Activated naive CD8-positive, alpha-beta T cell (primary cell): ENCODE data around the gene CLTC.

Source experiments
- H3K27ac Mint-ChIP-seq: one replicate; pipeline ENCODE4 v1.8.0; 2021; ENCODE audit warnings: mixed read lengths
- H3K27me3 Mint-ChIP-seq: one replicate; pipeline ENCODE4 v1.8.0; 2021; ENCODE audit warnings: mixed read lengths
- H3K36me3 Mint-ChIP-seq: one replicate; pipeline ENCODE4 v1.8.0; 2021; ENCODE audit warnings: mixed read lengths
- H3K4me1 Mint-ChIP-seq: one replicate; pipeline ENCODE4 v1.8.0; 2021; ENCODE audit warnings: low read depth, mixed read lengths
- H3K4me3 Mint-ChIP-seq: one replicate; pipeline ENCODE4 v1.8.0; 2021; ENCODE audit warnings: mild to moderate bottlenecking, mixed read lengths
- H3K9me3 Mint-ChIP-seq: one replicate; pipeline ENCODE4 v1.8.0; 2021; ENCODE audit warnings: low read depth, mixed read lengths

The CLTC gene

DNA sequence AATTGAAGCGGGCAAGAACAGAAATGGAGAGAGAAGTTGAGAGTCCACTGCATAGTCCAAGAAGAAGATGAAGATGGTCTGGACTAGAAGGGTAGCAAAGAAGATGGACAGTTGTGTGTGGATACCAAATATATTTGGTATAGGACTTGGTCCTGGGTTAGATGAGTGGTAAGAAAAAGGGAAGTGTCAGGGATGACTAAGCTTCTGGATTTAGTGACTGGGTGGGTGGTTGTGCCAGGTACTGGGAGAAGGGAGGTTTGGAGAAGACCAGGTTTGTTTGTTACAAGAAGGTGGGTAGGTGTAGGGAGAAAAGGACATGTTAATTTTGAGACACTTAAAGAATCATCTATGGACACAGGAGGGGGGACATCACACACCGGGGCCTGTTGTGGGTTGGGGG lies 93.2 kb downstream of the CLTC start:
- Mint-ChIP-seq H3K27me3 (no peaks in the 10 kb centered on the region), H3K27ac (peak overlapping the region; percentile 24), H3K4me3 (no peak overlapping the region), H3K9me3 (no peaks in the 10 kb centered on the region), H3K36me3 (peaks cover 4% of the 10 kb centered on the region), H3K4me1 (peaks cover 47% of the 10 kb centered on the region)

DNA sequence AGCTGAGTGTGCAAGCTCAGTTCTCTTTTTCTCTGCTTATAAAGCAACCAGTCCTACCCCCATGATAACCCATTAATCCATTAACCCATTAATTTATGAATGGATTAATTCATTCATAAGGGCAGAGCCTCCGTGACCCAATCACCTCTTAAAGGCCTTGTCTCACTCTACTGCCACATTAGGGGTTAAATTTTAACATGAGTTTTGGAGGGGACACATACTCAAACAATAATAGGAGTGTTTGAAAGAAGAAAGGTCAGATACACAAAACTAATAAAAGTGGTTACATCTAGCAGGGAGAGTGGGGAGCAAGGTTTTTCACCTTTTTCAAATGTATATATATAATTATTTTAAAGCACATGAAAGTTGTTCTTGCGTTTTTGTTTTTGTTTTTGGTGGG lies 94.6 kb downstream of the CLTC start:
- peaks cover 43% of the 10 kb centered on the region for H3K4me1 Mint-ChIP-seq
- H3K36me3 Mint-ChIP-seq, result peaks cover 4% of the 10 kb centered on the region
- H3K4me3 Mint-ChIP-seq, result no peak overlapping the region
- no peak overlapping the region for H3K27ac Mint-ChIP-seq
- no peaks in the 10 kb centered on the region for H3K9me3 Mint-ChIP-seq
- H3K27me3 Mint-ChIP-seq, result no peaks in the 10 kb centered on the region

DNA sequence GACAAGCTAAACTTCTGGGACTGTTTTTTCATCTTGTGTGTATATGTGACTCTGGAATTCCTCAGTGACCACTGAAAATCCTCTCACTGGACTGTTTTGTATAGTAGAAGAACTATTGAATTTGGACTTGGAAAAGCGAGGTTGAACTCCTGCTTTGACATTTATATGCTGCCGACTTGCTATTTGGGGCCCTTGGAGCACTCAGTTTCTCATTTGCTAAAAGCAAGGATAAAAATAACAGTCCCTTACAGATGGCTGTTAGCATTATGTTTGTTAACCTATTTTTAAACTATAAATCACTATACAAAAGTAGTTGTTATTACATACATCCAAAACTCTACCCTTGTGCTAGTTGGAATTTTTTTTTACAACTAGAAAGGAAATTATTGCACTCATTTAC lies 96.7 kb downstream of the CLTC start:
- Mint-ChIP-seq H3K9me3 (no peaks in the 10 kb centered on the region), H3K36me3 (peaks cover 4% of the 10 kb centered on the region), H3K4me1 (peaks cover 32% of the 10 kb centered on the region), H3K27me3 (no peaks in the 10 kb centered on the region), H3K27ac (no peak overlapping the region), H3K4me3 (no peak overlapping the region)

DNA sequence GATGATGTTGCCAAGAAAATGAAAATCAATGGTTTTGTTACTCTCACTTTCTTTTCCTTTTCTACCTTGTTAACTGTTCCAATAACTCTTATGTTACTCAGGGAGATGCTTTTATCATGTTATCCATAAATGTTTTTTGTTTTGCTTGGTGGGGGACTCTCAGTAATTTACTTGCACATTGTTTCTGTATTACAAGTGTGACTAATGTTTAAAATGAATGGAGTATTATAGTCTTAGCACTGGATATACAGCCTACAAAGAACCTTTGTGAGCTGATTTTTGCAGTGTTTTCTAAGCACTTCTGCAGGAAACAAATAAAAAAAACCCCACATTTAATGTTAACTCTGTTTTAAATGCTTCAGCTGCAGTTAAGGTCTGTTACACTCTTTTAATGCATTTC lies 99.8 kb downstream of the CLTC start:
- no peaks in the 10 kb centered on the region for H3K27me3 Mint-ChIP-seq
- no peak overlapping the region for H3K27ac Mint-ChIP-seq
- peaks cover 31% of the 10 kb centered on the region for H3K4me1 Mint-ChIP-seq
- H3K9me3 Mint-ChIP-seq, result no peaks in the 10 kb centered on the region
- peaks cover 5% of the 10 kb centered on the region for H3K36me3 Mint-ChIP-seq
- no peak overlapping the region for H3K4me3 Mint-ChIP-seq

DNA sequence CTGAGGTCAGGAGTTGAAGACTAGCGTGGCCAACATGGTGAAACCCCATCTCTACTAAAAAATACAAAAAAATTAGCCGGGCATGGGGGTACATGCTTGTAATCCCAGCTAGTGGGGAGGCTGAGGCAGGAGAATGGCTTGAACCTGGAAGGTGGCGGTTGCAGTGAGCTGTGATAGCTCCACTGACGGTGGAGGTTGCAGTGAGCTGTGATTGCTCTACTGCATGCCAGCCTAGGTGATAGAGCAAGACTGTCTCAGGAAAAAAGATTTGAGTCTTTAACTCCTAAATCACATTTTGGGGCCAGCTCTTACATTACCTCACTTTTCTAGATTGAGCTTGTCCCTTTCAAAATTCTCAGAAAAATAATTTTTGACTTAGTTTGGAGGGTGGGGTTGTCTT lies 102.9 kb downstream of the CLTC start:
- no peaks in the 10 kb centered on the region for H3K9me3 Mint-ChIP-seq
- H3K36me3 Mint-ChIP-seq, result peaks cover 5% of the 10 kb centered on the region
- no peak overlapping the region for H3K27ac Mint-ChIP-seq
- no peak overlapping the region for H3K4me3 Mint-ChIP-seq
- no peaks in the 10 kb centered on the region for H3K27me3 Mint-ChIP-seq
- peaks cover 28% of the 10 kb centered on the region for H3K4me1 Mint-ChIP-seq

DNA sequence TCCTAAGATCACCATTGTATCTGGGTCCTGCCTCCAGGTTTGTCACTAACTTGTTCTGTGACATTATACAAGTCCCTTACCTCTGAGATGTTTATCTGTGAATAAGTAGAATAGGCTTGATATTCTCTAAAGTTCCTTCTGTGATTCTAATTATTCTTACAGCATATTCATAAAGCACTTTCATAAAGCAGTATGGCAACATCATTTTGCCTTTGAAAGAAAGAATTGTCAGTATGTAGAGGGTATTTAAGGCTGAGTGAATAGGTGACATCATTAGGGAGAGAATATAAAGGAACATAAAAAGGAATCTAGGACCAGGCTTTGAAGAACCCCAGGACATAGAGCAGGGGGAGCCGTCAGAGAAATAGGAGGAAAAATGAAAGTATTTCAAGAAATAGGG lies 103.3 kb downstream of the CLTC start:
- Mint-ChIP-seq H3K27ac (no peak overlapping the region), H3K4me1 (peaks cover 28% of the 10 kb centered on the region), H3K36me3 (peaks cover 5% of the 10 kb centered on the region)

DNA sequence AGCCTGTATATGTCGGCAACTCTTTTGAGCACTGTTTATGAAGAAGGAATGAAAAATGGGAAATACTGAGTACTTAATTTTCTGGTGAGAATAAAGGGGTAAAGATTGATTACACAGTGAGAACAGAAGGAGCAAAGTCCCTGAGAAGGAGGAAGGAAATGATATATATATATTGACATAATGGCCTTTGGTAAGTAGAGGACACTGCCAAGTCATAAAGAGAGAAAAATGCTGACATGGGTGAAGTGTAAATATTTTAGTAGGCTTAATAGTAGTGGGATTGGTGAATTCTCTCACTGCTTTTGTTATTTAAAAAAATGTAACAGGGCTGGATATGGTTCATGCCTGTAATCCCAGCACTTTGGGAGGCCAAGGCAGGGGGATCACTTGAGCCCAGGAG lies 103.9 kb downstream of the CLTC start:
- H3K4me3 Mint-ChIP-seq, result no peak overlapping the region
- H3K36me3 Mint-ChIP-seq, result peaks cover 5% of the 10 kb centered on the region
- peaks cover 28% of the 10 kb centered on the region for H3K4me1 Mint-ChIP-seq
- H3K9me3 Mint-ChIP-seq, result no peaks in the 10 kb centered on the region
- no peaks in the 10 kb centered on the region for H3K27me3 Mint-ChIP-seq
- no peak overlapping the region for H3K27ac Mint-ChIP-seq

More for the DNA sequence above, 103.3 kb downstream of the CLTC start:
- no peaks in the 10 kb centered on the region for H3K27me3 Mint-ChIP-seq
- no peaks in the 10 kb centered on the region for H3K9me3 Mint-ChIP-seq
- no peak overlapping the region for H3K4me3 Mint-ChIP-seq

DNA sequence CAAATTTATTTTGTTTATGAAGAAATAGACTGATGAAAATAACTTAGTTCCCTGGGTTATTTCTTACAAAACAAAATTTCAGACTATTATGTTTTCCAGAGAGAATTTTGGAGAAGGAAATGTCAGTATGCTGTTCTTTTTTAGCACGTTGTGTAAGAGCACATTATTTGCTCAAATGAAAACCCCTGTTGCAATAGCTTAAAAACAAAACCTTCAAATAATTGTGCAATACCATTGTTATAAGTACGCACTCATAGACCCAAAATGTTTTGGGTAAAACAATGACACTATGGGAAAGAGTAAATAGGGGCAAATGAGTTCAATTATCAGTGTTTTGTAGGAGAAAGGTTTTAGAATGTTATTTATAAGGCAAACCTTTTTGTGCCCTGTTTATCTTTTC lies 106.0 kb downstream of the CLTC start:
- no peak overlapping the region for H3K4me3 Mint-ChIP-seq
- no peak overlapping the region for H3K27ac Mint-ChIP-seq
- no peaks in the 10 kb centered on the region for H3K27me3 Mint-ChIP-seq
- H3K9me3 Mint-ChIP-seq, result no peaks in the 10 kb centered on the region
- H3K36me3 Mint-ChIP-seq, result peaks cover 5% of the 10 kb centered on the region
- peaks cover 26% of the 10 kb centered on the region for H3K4me1 Mint-ChIP-seq

DNA sequence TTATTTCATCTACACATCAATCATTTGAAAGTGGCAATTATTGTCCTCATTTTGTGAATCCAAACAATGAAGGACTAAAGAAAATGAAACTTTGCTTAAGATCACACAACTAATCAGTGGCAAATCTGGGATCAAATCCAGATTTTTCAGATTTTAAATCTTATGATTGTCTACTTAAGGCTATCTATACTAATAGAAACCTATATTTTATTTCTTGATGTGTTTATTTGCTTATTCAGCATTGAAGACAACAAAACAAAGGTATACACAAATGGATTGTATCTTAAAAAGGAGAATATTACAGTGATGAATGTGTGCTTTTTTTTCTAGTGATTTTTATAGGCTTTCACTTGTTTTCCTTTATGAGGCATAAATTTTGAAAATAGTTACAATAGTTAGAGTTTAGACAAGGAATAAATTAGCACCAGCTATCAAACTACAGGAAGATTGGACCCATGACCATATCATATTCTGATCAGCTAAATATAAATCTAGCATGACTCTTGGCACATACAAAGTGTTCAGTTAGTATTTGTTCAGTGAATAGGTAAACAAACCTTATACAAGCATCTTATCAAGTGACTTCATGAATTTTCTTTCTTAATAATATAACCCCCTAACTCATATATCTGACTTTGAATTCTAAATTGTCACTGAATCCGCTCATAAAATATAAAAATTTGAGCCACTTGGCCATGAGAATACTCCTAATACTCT lies 108.3 kb downstream of the CLTC start:
- Mint-ChIP-seq H3K4me1 (peaks cover 21% of the 10 kb centered on the region), H3K27me3 (no peaks in the 10 kb centered on the region), H3K27ac (no peak overlapping the region), H3K36me3 (peaks cover 5% of the 10 kb centered on the region), H3K9me3 (no peaks in the 10 kb centered on the region), H3K4me3 (no peak overlapping the region)

DNA sequence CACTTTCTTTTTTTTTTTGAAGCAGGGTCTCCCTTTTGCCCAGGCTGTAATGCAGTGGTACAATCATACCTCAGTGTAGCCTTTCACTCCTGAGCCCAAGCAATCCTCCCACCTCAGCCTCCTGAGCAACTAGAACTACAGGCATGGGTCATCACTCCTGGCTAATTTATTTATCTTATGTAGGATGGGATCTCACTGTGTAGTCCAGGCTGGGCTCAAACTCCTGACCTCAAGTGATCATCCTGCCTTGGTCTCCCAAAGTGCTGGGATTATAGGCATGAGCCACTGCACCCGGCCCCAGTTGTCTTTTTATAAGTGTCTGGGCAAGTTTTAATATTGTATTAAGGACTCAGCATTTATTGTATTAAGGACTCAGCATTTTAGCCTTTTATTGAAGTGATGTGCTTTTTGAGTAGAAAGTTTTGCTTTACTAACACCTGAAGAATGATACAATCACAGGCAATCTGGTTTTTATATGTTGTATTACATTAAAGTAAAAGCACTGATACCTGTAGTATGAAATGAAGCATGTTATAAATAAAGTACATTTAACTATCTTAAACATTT lies 110.7 kb downstream of the CLTC start:
- H3K4me3 Mint-ChIP-seq, result no peak overlapping the region
- H3K9me3 Mint-ChIP-seq, result no peaks in the 10 kb centered on the region
- H3K4me1 Mint-ChIP-seq, result peaks cover 15% of the 10 kb centered on the region
- no peaks in the 10 kb centered on the region for H3K27me3 Mint-ChIP-seq
- H3K36me3 Mint-ChIP-seq, result peaks cover under 1% of the 10 kb centered on the region
- no peak overlapping the region for H3K27ac Mint-ChIP-seq

DNA sequence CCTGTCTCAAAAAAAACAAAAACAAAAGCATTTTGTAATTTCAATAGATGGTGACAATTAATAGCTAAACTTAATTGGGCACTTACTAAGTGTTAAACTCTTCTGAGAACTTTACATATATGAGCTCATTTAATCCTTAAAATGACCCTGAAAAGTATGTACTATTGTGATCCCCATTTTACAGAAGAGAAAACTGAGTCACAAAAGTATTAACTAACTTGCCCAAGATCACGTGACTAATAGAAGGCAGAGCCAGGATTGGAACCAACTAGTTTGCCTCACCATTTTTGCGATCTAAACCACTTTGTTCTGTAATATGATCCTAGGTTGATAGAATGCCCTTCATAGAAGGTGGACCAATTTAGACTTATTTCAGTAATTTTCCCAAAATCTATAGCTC lies 114.0 kb downstream of the CLTC start:
- peaks cover 9% of the 10 kb centered on the region for H3K4me1 Mint-ChIP-seq

DNA sequence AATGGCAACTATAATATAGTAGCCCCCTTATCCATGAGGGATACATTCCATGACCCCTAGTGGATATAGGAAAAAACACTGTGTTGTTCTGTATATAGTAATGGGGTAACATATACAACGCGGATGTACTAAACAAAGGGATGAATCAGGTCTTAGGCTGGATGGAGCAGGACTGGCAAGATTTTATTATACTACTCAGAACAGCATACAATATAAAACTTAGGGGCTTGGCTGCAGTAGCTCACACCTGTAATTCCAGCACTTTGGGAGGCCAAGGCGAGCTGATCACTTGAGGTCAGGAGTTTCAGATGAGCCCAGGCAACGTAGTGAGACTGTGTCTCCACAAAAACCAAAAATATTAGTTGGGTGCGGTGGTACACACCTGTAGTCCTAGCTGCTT lies 114.5 kb downstream of the CLTC start:
- Mint-ChIP-seq H3K4me3 (no peak overlapping the region), H3K36me3 (peaks cover 3% of the 10 kb centered on the region), H3K9me3 (no peaks in the 10 kb centered on the region), H3K4me1 (peaks cover 8% of the 10 kb centered on the region), H3K27me3 (no peaks in the 10 kb centered on the region), H3K27ac (no peak overlapping the region)

More for the DNA sequence above, 114.0 kb downstream of the CLTC start:
- Mint-ChIP-seq H3K27me3 (no peaks in the 10 kb centered on the region), H3K36me3 (peaks cover 3% of the 10 kb centered on the region), H3K4me3 (no peak overlapping the region), H3K9me3 (no peaks in the 10 kb centered on the region), H3K27ac (no peak overlapping the region)

DNA sequence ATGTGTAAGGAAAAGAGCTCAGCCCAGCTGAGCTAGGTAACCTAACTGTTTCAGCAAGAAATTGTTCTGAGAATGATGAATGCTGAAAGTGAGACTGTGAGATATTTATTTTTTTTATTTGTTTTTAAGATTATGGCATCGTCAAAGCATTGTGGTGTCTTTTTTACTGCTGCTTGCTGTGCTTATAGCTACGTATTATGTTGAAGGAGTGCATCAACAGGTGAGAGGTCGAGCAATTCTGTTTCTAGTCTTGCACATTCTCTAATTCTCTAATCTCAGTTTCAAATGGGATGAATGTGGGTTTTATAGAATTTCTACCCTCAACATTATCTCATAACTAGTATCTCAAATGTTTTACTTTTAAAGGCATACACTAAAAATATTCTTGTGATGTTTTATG lies 117.6 kb downstream of the CLTC start:
- Mint-ChIP-seq H3K36me3 (peaks cover 10% of the 10 kb centered on the region), H3K4me3 (no peak overlapping the region), H3K27ac (no peak overlapping the region), H3K9me3 (no peaks in the 10 kb centered on the region), H3K4me1 (no peaks in the 10 kb centered on the region), H3K27me3 (no peaks in the 10 kb centered on the region)

DNA sequence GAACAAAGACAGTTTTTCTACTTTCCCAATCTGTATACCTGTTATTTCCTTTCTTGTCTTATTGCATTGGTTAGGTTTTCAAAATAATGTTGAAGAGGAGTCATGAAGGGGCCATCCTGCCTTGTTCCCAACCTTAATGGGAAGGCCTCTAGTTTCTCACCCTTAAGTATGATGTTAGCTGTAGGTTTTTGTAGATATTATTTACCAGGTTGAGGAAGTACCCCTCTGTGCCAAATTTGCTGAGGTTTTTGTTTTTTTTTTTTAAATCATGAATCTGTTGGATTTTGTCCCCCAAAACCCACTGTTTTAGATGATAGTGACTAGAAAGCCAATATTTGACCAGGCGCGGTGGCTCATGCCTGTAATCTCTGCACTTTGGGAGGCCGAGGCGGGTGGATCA lies 124.1 kb downstream of the CLTC start:
- peaks cover 6% of the 10 kb centered on the region for H3K9me3 Mint-ChIP-seq
- H3K27me3 Mint-ChIP-seq, result no peaks in the 10 kb centered on the region
- no peak overlapping the region for H3K4me3 Mint-ChIP-seq
- no peak overlapping the region for H3K27ac Mint-ChIP-seq
- peaks cover 16% of the 10 kb centered on the region for H3K36me3 Mint-ChIP-seq
- H3K4me1 Mint-ChIP-seq, result peaks cover 5% of the 10 kb centered on the region

DNA sequence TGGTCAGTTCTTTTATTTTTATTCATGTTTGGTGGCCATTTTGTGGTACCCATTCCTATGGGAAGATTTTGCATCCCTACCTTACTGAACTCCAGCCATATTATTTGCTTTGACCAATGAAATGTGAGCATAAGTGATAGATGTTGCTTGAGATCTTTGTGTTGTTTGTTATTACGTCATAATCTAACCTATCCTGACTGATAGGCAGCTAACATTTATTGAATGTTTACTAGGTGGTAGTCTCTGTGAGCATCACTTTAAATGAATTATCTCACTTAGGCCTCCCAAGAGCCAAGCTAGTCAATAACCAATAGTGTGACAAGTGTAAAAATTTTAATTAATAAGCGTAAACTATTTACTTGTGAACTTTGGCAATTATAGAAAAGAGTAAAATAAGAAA lies 125.3 kb downstream of the CLTC start:
- Mint-ChIP-seq H3K36me3 (peaks cover 16% of the 10 kb centered on the region), H3K9me3 (peaks cover 6% of the 10 kb centered on the region), H3K27ac (no peak overlapping the region), H3K27me3 (no peaks in the 10 kb centered on the region), H3K4me3 (no peak overlapping the region), H3K4me1 (peaks cover 5% of the 10 kb centered on the region)
